ENCODE data around the gene COX8A.

GRCh38 chr11:63969461-63969860 is 5.0 kb upstream of the COX8A start:
- TF ChIP-seq CTCF (IDR thresholded peaks at IDR 0.05; ENCODE audit: borderline replicate concordance, extremely low read depth, low read length, poor library complexity, severe bottlenecking) (no peak), EZH2 (IDR thresholded peaks at IDR 0.05; ENCODE audit: borderline replicate concordance, low read depth, low read length, severe bottlenecking) (no peak)
